GM10266 (cell line): ENCODE data around the gene C1QC.

Experiments
- DNase-seq: peaks from one replicate; pipeline ENCODE4 v3.0.0; 2012; ENCODE audit errors: extremely low spot score
- CTCF ChIP-seq: IDR thresholded peaks from 2 replicates; pipeline ENCODE4 v1.5.1; 2012; ENCODE audit warnings: mild to moderate bottlenecking, low read depth; ENCODE audit not compliant: control insufficient read depth, insufficient read depth; ENCODE audit errors: missing control alignments

Gene C1QC

GRCh38 chr1:22600817-22601605 lies 42.4 kb upstream of the C1QC start:
- TF ChIP-seq CTCF = no peak
- no peak for DNase-seq

GRCh38 chr1:22601610-22602009 lies 41.8 kb upstream of the C1QC start:
- TF ChIP-seq CTCF = no peak
- no peak for DNase-seq

- no peak for TF ChIP-seq CTCF
- DNase-seq = no peak
These were observed 41.2 kb upstream of the C1QC start for GRCh38 chr1:22602060-22602740.

GRCh38 chr1:22606161-22606560 lies 37.3 kb upstream of the C1QC start:
- no peak for TF ChIP-seq CTCF
- no peak for DNase-seq

GRCh38 chr1:22607154-22607553 lies 36.3 kb upstream of the C1QC start:
- no peak for DNase-seq
- TF ChIP-seq CTCF = no peak

GRCh38 chr1:22608361-22608760 lies 35.1 kb upstream of the C1QC start:
- TF ChIP-seq CTCF = no peak
- DNase-seq = no peak

GRCh38 chr1:22609291-22609690 lies 34.1 kb upstream of the C1QC start:
- no peak for DNase-seq

More at GRCh38 chr1:22609291-22609690, 34.1 kb upstream of the C1QC start:
- no peak for TF ChIP-seq CTCF
